Loucy (cell line): ENCODE measurements around the gene TRIM33.

Experiments
- H2AFZ ChIP-seq: fragments of 200-600 bp; sonication (generic); 2 replicates; pipeline ENCODE4 v1.6.0; 2016; ENCODE audit warnings: antibody characterized with exemption, mild to moderate bottlenecking, low read length, moderate library complexity
- H3F3A ChIP-seq: fragments of 200-600 bp; 2 replicates; pipeline ENCODE4 v1.6.0; 2016; ENCODE audit warnings: antibody characterized with exemption, low read depth, mild to moderate bottlenecking
- H3K27me3 ChIP-seq: fragments of 200-600 bp; sonication (generic); 2 replicates; pipeline ENCODE4 v1.6.1; 2014; ENCODE audit warnings: low read length, mild to moderate bottlenecking; ENCODE audit not compliant: insufficient read depth, poor library complexity, severe bottlenecking
- H3K36me3 ChIP-seq: fragments of 200-600 bp; sonication (generic); 2 replicates; pipeline ENCODE4 v1.6.1; 2016; ENCODE audit warnings: low read length; ENCODE audit not compliant: insufficient read depth
- H3K4me1 ChIP-seq: fragments of 200-600 bp; sonication (generic); 2 replicates; pipeline ENCODE4 v1.5.1; 2014; ENCODE audit warnings: low read length, mild to moderate bottlenecking; ENCODE audit not compliant: insufficient read depth, poor library complexity, severe bottlenecking
- H3K4me2 ChIP-seq: fragments of 200-600 bp; sonication (generic); 2 replicates; pipeline ENCODE4 v1.6.0; 2014; ENCODE audit warnings: antibody characterized with exemption, low read length, low read depth, mild to moderate bottlenecking; ENCODE audit not compliant: poor library complexity, severe bottlenecking
- H3K4me3 ChIP-seq: fragments of 200-600 bp; sonication (generic); 2 replicates; pipeline ENCODE4 v1.5.1; 2014; ENCODE audit warnings: low read length, mild to moderate bottlenecking, mixed read lengths; ENCODE audit not compliant: poor library complexity, severe bottlenecking
- H3K79me2 ChIP-seq: fragments of 200-600 bp; sonication (generic); 2 replicates; pipeline ENCODE4 v1.6.1; 2014; ENCODE audit warnings: low read length; ENCODE audit not compliant: insufficient read depth
- H3K9ac ChIP-seq: fragments of 200-600 bp; sonication (generic); 2 replicates; pipeline ENCODE4 v1.6.0; 2014; ENCODE audit warnings: mild to moderate bottlenecking, low read depth, low read length, moderate library complexity; ENCODE audit not compliant: poor library complexity, severe bottlenecking
- H3K9me2 ChIP-seq: fragments of 200-600 bp; sonication (generic); replicated peaks from 2 replicates; pipeline ENCODE4 v1.6.1; 2016; ENCODE audit warnings: low read depth, low read length, mixed read lengths
- H3K9me3 ChIP-seq: fragments of 200-600 bp; sonication (generic); 2 replicates; pipeline ENCODE4 v1.6.1; 2014; ENCODE audit warnings: mild to moderate bottlenecking, antibody characterized with exemption, low read length, low read depth; ENCODE audit not compliant: insufficient read depth
- H4K20me1 ChIP-seq: fragments of 200-600 bp; sonication (generic); 2 replicates; pipeline ENCODE4 v1.6.0; 2014; ENCODE audit warnings: antibody characterized with exemption, low read length, mild to moderate bottlenecking; ENCODE audit not compliant: insufficient read depth, poor library complexity, severe bottlenecking
- EZH2phosphoT487 ChIP-seq: fragments of 200-600 bp; IDR thresholded peaks from 2 replicates; pipeline ENCODE4 v1.6.1; 2018; ENCODE audit warnings: antibody characterized with exemption, mild to moderate bottlenecking, moderate library complexity, borderline replicate concordance
- TF ChIP-seq, protein P1 (sequence below): fragments of 200-600 bp; sonication (generic); conservative IDR thresholded peaks from 2 replicates; pipeline ENCODE4 v1.5.1; 2014; ENCODE audit warnings: mild to moderate bottlenecking, antibody characterized with exemption, low read length

Gene TRIM33

DNA sequence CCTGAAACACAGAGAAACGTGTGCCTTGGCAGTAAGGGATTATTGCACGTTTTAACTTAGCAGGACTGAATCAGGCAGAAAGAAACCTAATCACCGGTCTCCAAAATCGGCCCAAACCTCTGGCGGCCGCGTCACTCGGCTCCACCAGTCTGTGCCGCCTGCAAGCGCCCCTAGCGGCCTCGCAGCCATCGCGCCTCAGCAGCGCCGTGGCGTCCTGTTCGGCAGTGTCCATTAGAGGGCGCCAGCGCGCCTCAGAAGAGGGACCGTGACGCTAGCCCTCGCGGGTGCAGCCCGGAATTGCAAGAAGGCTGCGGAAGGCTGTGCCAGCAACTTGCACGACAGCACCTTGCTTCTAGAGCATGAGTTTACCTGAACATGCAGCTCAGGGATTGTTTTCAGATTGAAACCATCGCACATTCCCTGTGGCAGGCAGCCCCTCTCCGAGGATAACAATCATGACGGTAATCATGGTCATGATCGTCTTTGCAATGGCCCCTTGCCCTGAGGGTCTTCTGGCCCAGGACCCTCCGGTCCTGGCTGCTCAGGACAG lies 164.4 kb downstream of the TRIM33 start:
- H3K4me1 ChIP-seq, result peaks cover 15% of the 10 kb centered on the region
- H3F3A ChIP-seq, result no peaks in the 10 kb centered on the region; the same call in 1 of the 2 replicates
- no peak for TF ChIP-seq EZH2phosphoT487
- TF ChIP-seq, protein P1, sequence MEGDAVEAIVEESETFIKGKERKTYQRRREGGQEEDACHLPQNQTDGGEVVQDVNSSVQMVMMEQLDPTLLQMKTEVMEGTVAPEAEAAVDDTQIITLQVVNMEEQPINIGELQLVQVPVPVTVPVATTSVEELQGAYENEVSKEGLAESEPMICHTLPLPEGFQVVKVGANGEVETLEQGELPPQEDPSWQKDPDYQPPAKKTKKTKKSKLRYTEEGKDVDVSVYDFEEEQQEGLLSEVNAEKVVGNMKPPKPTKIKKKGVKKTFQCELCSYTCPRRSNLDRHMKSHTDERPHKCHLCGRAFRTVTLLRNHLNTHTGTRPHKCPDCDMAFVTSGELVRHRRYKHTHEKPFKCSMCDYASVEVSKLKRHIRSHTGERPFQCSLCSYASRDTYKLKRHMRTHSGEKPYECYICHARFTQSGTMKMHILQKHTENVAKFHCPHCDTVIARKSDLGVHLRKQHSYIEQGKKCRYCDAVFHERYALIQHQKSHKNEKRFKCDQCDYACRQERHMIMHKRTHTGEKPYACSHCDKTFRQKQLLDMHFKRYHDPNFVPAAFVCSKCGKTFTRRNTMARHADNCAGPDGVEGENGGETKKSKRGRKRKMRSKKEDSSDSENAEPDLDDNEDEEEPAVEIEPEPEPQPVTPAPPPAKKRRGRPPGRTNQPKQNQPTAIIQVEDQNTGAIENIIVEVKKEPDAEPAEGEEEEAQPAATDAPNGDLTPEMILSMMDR, result peak; percentile 100
- no peaks in the 10 kb centered on the region for H3K79me2 ChIP-seq
- no peaks in the 10 kb centered on the region for H4K20me1 ChIP-seq
- no peaks in the 10 kb centered on the region for H3K9me3 ChIP-seq
- H3K27me3 ChIP-seq, result peaks cover 5% of the 10 kb centered on the region
- H3K36me3 ChIP-seq, result no peaks in the 10 kb centered on the region
- H2AFZ ChIP-seq, result peak overlapping the region; percentile 87
- no peak overlapping the region for H3K9ac ChIP-seq
- H3K4me3 ChIP-seq, result peak overlapping the region; percentile 61
- H3K4me2 ChIP-seq, result peak overlapping the region; percentile 62
- H3K9me2 ChIP-seq, result no peaks in the 10 kb centered on the region

- no peaks in the 10 kb centered on the region for H3K79me2 ChIP-seq
- no peaks in the 10 kb centered on the region; the same call in 1 of the 2 replicates for H3F3A ChIP-seq
- peak overlapping the region; percentile 87 for H2AFZ ChIP-seq
- peaks cover 18% of the 10 kb centered on the region for H3K4me1 ChIP-seq
- H3K36me3 ChIP-seq, result no peaks in the 10 kb centered on the region
- no peaks in the 10 kb centered on the region for H3K9me3 ChIP-seq
- no peaks in the 10 kb centered on the region for H3K9me2 ChIP-seq
- peak overlapping the region; percentile 62 for H3K4me2 ChIP-seq
- peak overlapping the region; percentile 61 for H3K4me3 ChIP-seq
- peaks cover 5% of the 10 kb centered on the region for H3K27me3 ChIP-seq
- no peak for TF ChIP-seq EZH2phosphoT487
- TF ChIP-seq, protein P1, result no peak
- H4K20me1 ChIP-seq, result no peaks in the 10 kb centered on the region
- H3K9ac ChIP-seq, result no peak overlapping the region
Observed at GRCh38 chr1:114345930-114346479, 165.0 kb downstream of the TRIM33 start.

DNA sequence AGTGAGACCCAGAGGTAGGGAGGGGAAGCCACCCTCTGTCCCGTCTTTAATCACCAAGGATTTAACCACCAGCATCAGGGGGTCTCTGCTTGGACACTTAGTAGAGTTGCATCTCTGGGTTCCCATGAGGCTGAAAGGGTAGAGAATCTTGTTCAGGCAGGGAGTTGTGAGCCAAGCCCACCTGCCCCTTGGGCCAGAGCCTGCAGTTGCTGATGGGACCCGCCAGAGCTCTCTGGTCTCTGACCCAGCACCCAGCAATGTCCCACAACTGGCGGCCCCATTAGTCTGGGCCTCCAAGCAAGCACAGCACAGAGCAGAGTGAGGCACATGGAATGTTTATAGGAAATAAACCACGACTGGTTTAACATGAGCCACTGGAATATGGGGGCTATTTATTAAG lies 166.3 kb downstream of the TRIM33 start:
- Histone ChIP-seq H3K36me3 (no peaks in the 10 kb centered on the region), H4K20me1 (no peaks in the 10 kb centered on the region), H3K4me3 (no peak overlapping the region), H3K9ac (no peak overlapping the region), H3K9me3 (no peaks in the 10 kb centered on the region), H2AFZ (no peak overlapping the region), H3K4me2 (no peak overlapping the region), H3K4me1 (peaks cover 25% of the 10 kb centered on the region), H3K27me3 (peaks cover 5% of the 10 kb centered on the region), H3K9me2 (no peaks in the 10 kb centered on the region), H3F3A (no peaks in the 10 kb centered on the region; the same call in 1 of the 2 replicates), H3K79me2 (no peaks in the 10 kb centered on the region)
- TF ChIP-seq EZH2phosphoT487, result no peak
